ENCODE measurements around the gene HSBP1.

Gene HSBP1

DNA sequence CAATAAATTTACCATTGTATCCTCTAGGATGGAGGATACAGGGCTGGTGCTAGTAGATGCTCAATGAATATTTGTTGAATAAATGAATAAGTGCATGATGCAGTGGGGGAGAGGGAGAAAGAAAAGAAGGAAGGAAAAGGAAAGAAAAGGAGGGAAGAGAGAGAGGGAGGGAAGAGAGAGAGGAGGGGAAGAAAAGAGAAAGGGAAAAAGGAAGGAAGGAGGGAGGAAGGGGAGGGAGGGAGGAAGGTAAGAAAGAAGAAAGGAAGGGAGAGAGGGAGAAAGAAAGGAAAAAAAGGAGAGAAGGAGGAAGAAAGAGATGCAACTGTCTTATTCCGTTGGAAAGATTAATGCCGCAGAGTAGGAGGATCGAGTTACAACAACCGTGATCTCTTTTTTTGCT, 30.4 kb downstream of the HSBP1 start:
- ATAC-seq (ENCODE audit: low read depth): no peak
- peaks cover 2% of the 10 kb centered on the region for H3K36me3 Mint-ChIP-seq
- peaks cover 5% of the 10 kb centered on the region for H3K27me3 Mint-ChIP-seq
- H3K27ac Mint-ChIP-seq: no peak overlapping the region
- H3K4me1 Mint-ChIP-seq: peaks cover 17% of the 10 kb centered on the region
- H3K9me3 Mint-ChIP-seq: peaks cover 1% of the 10 kb centered on the region
- DNase-seq (ENCODE audit: low spot score in 2 of 2): no peak
- no peak overlapping the region for H3K4me3 Mint-ChIP-seq

DNA sequence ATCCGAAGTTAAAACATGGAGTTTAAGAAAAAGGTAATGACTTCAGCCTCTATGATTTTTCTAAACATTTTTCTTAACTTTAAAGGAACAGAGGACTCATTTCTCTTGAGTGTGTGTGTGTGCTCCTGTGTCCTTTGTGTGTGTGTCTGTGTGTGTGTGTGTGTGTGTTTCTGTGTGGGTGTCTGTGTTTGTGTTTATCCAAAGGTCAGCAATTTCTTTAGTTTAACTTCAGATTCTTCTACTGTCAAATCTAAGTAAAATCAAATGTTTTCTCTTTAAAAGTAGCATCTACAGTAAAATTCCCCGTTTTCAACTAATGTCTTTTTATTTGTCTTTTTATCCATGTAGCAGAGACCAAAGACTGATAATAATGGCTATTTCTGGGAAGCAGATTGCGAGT, 31.8 kb downstream of the HSBP1 start:
- H3K36me3 Mint-ChIP-seq: peaks cover 2% of the 10 kb centered on the region
- H3K4me1 Mint-ChIP-seq: peaks cover 22% of the 10 kb centered on the region
- H3K4me3 Mint-ChIP-seq: no peak overlapping the region
- H3K27me3 Mint-ChIP-seq: peaks cover 5% of the 10 kb centered on the region
- ATAC-seq (ENCODE audit: low read depth) (no peak), DNase-seq (ENCODE audit: low spot score in 2 of 2) (no peak)
- peaks cover 1% of the 10 kb centered on the region for H3K9me3 Mint-ChIP-seq
- no peak overlapping the region for H3K27ac Mint-ChIP-seq

DNA sequence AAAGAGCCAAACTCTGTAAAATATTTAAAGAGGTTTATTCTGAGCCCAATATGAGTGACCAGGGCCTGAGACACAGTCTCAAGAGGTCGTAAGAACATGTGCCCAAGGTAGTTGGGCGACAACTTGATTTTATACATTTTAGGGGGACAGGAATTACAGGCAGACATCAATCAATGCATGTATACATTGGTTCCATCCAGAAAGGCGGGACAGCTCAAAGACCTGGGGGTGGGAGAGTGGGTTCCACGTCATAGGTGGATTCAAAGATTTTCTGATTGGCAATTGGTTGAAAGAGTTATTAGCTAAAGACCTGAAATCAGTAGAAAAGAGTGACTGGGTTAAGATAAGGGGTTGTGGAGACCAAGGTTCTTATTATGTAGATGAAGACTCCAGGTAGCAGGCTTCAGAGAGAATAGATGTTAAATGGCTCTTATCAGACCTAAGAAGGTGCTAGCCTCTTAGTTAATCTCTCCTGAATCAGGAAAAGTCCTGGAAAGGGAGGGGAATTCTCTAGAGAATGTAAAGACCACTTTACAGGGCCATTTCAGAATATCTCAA, 32.4 kb downstream of the HSBP1 start:
- no peak overlapping the region for H3K4me3 Mint-ChIP-seq
- no peak overlapping the region for H3K27ac Mint-ChIP-seq
- no peak for DNase-seq (ENCODE audit: low spot score in 2 of 2)
- ATAC-seq (ENCODE audit: low read depth): no peak
- peaks cover 1% of the 10 kb centered on the region for H3K9me3 Mint-ChIP-seq
- peaks cover 2% of the 10 kb centered on the region for H3K36me3 Mint-ChIP-seq
- H3K27me3 Mint-ChIP-seq: peaks cover 5% of the 10 kb centered on the region
- peaks cover 22% of the 10 kb centered on the region for H3K4me1 Mint-ChIP-seq

DNA sequence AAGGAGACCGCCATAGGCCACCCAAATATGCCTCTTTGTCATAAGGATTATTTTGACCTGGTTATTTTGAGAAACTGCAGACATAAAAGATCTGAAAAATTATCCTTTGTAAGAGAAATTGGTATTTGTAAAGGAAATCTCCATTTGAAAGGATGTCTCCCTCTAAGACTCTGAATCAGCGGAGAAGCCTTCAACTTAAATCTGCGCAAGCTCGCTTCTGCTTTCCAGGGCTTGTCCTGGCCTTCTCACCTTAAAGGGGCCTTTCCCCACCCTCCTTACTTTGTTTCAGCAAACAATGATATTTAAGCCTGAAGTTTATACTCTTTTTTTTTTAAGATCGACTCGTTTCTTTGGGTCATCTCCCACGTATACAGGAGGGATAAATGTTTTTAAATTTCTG, 34.5 kb downstream of the HSBP1 start:
- Mint-ChIP-seq H3K27me3 (peaks cover 5% of the 10 kb centered on the region), H3K36me3 (peaks cover 2% of the 10 kb centered on the region), H3K4me1 (peaks cover 25% of the 10 kb centered on the region), H3K9me3 (peaks cover 1% of the 10 kb centered on the region), H3K27ac (peak overlapping the region; percentile 37), H3K4me3 (peak overlapping the region; percentile 71)
- no peak for DNase-seq (ENCODE audit: low spot score in 2 of 2)
- no peak for ATAC-seq (ENCODE audit: low read depth)

DNA sequence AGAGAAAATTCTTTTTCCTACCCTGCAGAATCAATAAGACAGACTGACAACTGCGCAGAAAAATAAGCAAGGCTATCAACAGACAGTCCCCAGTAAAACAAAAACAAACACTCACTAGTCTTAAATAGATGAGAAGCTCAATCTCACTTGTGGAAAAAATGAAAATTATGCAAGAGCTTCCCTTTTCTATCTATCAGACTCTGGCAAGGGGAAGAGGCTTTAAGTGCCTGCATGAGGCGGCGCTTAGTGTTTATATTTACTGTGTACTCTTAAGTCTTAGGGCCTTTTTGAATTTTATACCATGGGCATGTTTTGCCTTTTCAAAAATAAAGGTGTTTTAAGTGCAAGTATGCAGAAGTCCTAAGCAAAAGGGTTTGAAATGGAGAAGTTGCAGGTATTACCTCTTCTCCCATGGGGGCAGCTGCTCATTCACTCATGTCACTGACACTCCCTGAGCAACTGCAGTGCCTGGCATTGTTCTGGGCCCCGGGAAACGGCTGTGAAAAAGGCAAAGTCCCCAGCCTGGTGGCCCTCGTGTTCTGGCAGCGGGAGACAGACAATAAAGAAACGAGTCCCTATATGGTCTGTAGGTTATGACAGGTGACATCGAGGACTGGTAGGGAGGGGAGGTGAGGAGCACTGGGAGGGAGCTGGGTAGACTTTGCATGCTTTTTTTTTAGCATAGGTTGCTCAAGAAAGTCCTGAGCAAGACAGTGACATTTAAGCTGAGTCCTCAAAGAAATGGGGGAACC, 35.2 kb downstream of the HSBP1 start:
- Mint-ChIP-seq H3K4me1 (peaks cover 27% of the 10 kb centered on the region), H3K36me3 (peaks cover 2% of the 10 kb centered on the region), H3K9me3 (peaks cover 1% of the 10 kb centered on the region), H3K27me3 (peaks cover 3% of the 10 kb centered on the region), H3K4me3 (peak overlapping the region; percentile 71), H3K27ac (peak overlapping the region; percentile 37)
- ATAC-seq (ENCODE audit: low read depth) (peak; percentile 90), DNase-seq (ENCODE audit: low spot score in 2 of 2) (peak; percentile 38 to 49)

DNA sequence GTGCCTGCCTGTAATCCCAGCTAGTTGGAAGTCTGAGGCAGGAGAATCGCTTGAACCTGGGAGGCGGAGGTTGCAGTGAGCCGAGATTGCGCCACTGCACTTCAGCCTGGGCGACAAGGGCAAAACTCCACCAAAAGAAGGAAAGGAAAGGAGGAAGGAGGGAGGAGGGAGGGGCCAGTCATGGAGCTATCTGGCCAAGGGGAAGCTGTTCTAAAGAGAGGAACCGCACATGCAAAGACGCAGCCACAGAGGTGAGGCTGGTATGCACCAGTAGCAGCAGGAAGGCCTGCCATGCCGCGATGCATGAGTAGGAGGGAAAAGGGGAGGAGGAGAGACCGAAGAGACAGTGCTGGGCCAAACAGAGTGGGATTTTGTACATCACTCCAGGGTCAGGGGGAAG, 35.9 kb downstream of the HSBP1 start:
- no peak for DNase-seq (ENCODE audit: low spot score in 2 of 2)
- ATAC-seq (ENCODE audit: low read depth): peak; percentile 48
- peak overlapping the region; percentile 71 for H3K4me3 Mint-ChIP-seq
- H3K27me3 Mint-ChIP-seq: no peaks in the 10 kb centered on the region
- peaks cover 25% of the 10 kb centered on the region for H3K4me1 Mint-ChIP-seq
- no peaks in the 10 kb centered on the region for H3K36me3 Mint-ChIP-seq
- H3K27ac Mint-ChIP-seq: peak overlapping the region; percentile 37
- no peaks in the 10 kb centered on the region for H3K9me3 Mint-ChIP-seq

DNA sequence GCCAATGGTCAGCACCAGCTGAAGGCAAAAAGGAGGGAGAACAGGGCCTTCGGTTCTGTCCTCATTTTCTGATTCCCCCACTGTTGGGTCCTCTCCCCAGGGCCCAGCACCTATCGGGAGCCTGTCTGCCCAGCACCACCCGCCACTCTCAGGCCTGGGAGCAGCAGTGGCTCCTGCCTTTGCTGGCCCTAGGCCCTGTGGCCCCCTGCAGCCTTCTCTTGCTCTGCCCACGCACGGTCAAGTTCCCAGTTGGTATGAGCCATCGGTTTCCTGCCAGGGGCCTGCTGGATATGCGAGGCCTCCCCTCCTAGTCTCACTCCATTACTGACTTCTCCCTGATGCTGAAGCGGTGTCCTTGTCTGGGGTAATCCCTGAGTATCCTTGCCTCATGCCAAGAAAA, 37.5 kb downstream of the HSBP1 start:
- no peaks in the 10 kb centered on the region for H3K9me3 Mint-ChIP-seq
- H3K4me3 Mint-ChIP-seq: peak overlapping the region; percentile 8
- H3K36me3 Mint-ChIP-seq: no peaks in the 10 kb centered on the region
- H3K27ac Mint-ChIP-seq: peak overlapping the region; percentile 67
- ATAC-seq (ENCODE audit: low read depth): no peak
- no peak for DNase-seq (ENCODE audit: low spot score in 2 of 2)
- no peaks in the 10 kb centered on the region for H3K27me3 Mint-ChIP-seq
- peaks cover 25% of the 10 kb centered on the region for H3K4me1 Mint-ChIP-seq

DNA sequence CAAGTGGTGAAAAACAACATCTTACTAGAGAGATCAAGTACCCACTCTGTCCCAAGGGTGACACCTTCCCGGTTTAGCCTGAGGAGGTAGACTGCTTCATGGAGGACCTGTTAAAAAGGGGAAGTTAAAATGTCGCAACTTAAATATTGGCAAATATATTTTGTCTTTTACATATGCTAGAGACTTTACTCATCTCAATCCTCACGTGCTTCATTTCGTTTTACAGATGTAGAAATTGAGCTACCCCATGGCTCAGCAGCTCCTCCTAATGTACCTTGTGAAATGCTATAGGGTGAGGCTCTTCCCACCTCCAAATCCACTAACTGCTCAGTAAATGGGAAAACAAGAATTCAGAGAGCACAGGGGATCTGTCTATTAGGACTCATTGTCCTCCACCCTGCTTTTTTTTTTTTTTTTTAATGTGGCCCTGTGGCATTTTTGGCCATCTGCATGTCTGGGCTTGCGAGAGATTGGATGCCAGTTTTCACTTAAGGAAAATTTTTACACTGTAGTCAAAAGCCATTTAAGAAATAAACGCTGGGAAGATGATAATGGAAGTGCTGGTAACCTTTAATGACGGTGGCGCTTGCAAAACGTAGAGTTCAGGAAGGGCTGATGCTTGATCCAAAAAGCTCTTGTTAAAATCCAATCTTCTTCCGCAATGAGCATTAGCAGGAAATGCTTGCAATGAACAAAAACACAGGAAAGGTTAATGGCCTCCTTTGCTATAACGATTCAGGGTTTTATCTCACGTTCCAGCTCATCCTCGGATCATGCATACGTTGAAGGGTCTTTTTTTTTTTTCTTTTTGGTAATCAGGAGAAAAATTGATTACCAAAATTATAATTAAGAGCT, 39.8 kb downstream of the HSBP1 start:
- Mint-ChIP-seq H3K27me3 (peaks cover 5% of the 10 kb centered on the region), H3K27ac (no peak overlapping the region), H3K9me3 (no peaks in the 10 kb centered on the region), H3K4me3 (no peak overlapping the region), H3K4me1 (peaks cover 16% of the 10 kb centered on the region), H3K36me3 (no peaks in the 10 kb centered on the region)
- no peak for ATAC-seq (ENCODE audit: low read depth)
- no peak for DNase-seq (ENCODE audit: low spot score in 2 of 2)

DNA sequence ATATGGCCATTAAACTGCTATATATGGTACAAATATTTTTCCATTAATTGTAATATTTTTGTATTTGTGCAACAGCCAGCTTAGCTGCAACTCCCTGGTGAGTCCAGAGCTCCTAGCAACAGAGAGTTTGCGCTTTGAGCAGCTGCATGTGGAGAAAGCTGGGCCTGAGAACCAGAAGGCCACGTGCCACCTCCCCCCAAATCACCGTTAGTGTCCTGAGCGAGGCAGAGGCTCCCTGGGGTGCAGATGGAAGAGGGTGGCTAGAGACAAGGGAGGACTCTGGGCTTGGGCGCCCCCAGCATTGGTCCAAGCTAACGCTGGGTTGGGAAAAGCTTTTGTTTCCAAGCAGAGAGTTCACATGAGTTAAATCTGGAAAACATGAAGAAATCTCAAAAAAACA, 41.6 kb downstream of the HSBP1 start:
- Mint-ChIP-seq H3K4me3 (no peak overlapping the region), H3K27me3 (peaks cover 9% of the 10 kb centered on the region)
- no peak for ATAC-seq (ENCODE audit: low read depth)

DNA sequence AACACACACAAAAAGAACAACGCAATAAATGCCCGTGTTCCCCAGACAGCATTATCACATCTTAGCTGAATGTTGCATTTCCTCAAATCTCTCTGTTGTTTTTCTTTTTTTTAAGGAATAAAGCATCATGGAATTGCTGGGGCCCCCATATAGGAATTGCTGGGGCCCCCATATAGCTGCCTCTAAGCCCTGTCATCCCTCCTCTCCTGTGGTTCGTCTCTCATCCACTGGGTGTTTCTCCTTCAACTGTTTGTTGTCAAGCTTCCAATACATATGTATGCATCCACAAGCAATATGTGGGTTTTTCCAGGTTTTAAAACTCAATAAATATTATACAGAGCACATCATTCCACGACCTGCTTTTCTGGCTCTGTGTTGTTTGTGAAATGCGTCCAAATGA, 43.2 kb downstream of the HSBP1 start:
- DNase-seq (ENCODE audit: low spot score in 2 of 2) (no peak), ATAC-seq (ENCODE audit: low read depth) (no peak)
- H3K36me3 Mint-ChIP-seq: no peaks in the 10 kb centered on the region
- peaks cover 9% of the 10 kb centered on the region for H3K27me3 Mint-ChIP-seq
- H3K4me3 Mint-ChIP-seq: no peak overlapping the region
- H3K9me3 Mint-ChIP-seq: no peaks in the 10 kb centered on the region
- H3K27ac Mint-ChIP-seq: no peak overlapping the region
- H3K4me1 Mint-ChIP-seq: peaks cover 5% of the 10 kb centered on the region

More for the DNA sequence above, 41.6 kb downstream of the HSBP1 start:
- DNase-seq (ENCODE audit: low spot score in 2 of 2): no peak
- no peak overlapping the region for H3K27ac Mint-ChIP-seq
- H3K9me3 Mint-ChIP-seq: no peaks in the 10 kb centered on the region
- H3K36me3 Mint-ChIP-seq: no peaks in the 10 kb centered on the region
- peaks cover 5% of the 10 kb centered on the region for H3K4me1 Mint-ChIP-seq

DNA sequence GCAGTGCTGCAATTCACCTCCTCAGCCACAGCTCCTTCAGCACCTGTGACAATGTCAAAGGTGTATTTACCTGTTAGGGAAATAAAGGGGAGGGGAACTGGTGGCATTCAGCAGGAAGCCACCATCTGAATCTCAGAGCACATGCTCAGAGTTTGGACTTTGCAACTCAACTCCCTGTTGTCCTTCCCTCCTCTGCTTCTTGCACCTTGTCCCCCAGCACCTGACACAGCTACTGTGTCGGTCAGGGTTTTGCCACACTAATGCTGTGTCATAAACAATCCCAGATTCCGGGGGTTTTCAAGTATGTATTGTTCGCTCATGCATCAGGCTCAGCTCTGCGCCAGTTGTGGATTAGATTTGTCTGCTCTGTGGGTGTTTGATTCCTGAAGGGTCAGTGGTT, 43.7 kb downstream of the HSBP1 start:
- DNase-seq (ENCODE audit: low spot score in 2 of 2): no peak
- peaks cover 5% of the 10 kb centered on the region for H3K4me1 Mint-ChIP-seq
- H3K36me3 Mint-ChIP-seq: no peaks in the 10 kb centered on the region
- no peak for ATAC-seq (ENCODE audit: low read depth)
- no peak overlapping the region for H3K4me3 Mint-ChIP-seq
- no peaks in the 10 kb centered on the region for H3K9me3 Mint-ChIP-seq
- no peak overlapping the region for H3K27ac Mint-ChIP-seq
- H3K27me3 Mint-ChIP-seq: peaks cover 9% of the 10 kb centered on the region

DNA sequence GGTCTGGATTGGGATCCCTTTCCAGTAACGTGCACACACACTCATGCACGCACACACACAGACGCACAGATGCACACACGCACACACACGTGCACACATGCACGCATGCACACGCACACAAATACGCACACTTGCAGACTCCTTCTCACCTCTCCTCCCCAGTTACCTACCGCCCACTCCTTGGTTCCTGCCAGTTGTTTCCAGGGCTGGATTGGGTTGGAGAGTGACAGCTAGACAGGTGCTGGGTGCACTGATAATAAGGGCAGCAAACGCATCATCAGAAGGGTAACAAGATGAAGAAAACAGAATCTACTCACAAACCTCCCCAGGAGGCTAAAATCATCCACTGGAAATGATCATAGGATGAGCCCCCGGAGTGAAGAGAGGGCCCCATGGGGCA, 45.0 kb downstream of the HSBP1 start:
- H3K27ac Mint-ChIP-seq: no peak overlapping the region
- DNase-seq (ENCODE audit: low spot score in 2 of 2) (no peak), ATAC-seq (ENCODE audit: low read depth) (no peak)
- no peak overlapping the region for H3K4me3 Mint-ChIP-seq
- H3K9me3 Mint-ChIP-seq: no peaks in the 10 kb centered on the region
- H3K36me3 Mint-ChIP-seq: no peaks in the 10 kb centered on the region
- H3K27me3 Mint-ChIP-seq: peaks cover 10% of the 10 kb centered on the region
- no peaks in the 10 kb centered on the region for H3K4me1 Mint-ChIP-seq

DNA sequence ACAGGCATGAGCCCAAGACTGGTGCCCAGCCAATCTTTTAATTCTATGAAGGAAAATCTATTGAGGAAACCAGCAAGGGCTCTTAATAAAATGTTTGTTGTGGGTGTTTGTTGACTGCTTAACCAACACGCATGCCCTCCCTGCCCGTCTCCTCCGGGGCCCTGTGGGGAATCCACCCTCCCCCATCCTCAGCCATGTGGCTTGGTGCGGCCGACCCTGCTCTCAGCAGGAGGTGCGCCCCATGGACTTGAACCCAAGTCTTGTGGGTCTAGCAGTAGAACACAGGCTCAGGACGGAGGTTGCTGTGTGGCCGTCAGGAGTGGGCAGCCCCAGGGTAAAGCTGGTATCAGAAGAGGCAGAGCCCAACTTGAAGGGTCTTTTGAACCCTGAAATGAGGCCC, 46.1 kb downstream of the HSBP1 start:
- peaks cover 10% of the 10 kb centered on the region for H3K27me3 Mint-ChIP-seq
- ATAC-seq (ENCODE audit: low read depth) (no peak), DNase-seq (ENCODE audit: low spot score in 2 of 2) (no peak)
- H3K4me1 Mint-ChIP-seq: no peaks in the 10 kb centered on the region
- H3K36me3 Mint-ChIP-seq: no peaks in the 10 kb centered on the region
- no peak overlapping the region for H3K4me3 Mint-ChIP-seq
- no peak overlapping the region for H3K27ac Mint-ChIP-seq
- H3K9me3 Mint-ChIP-seq: no peaks in the 10 kb centered on the region

DNA sequence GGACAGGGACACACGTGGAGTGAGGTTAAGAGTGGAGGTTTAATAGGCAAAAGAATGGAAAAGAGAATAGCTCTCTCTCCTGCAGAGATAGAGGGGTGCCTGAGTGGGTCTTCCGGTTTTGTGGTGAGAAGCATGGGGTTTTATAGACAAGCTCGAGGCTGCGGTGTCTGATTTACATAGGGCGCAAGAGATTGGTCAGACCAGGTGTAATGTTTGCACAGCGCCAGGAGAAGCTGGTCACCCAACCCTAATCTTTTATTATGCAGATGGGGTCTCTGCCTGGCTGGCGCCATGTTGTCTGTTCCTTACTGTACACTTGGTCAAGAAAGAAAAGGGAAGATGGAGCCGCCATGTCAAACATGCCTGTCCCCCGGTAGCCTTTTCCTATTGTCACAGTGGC, 46.6 kb downstream of the HSBP1 start:
- Mint-ChIP-seq H3K27me3 (peaks cover 10% of the 10 kb centered on the region), H3K9me3 (no peaks in the 10 kb centered on the region), H3K36me3 (no peaks in the 10 kb centered on the region), H3K4me1 (no peaks in the 10 kb centered on the region), H3K4me3 (no peak overlapping the region), H3K27ac (no peak overlapping the region)
- ATAC-seq (ENCODE audit: low read depth): no peak
- no peak for DNase-seq (ENCODE audit: low spot score in 2 of 2)
